ENCODE results near the gene KIF5C.

The KIF5C gene

GRCh38 chr2:148933456-148933855, 58.4 kb downstream of the KIF5C start:
- ATAC-seq = no peak
- TF ChIP-seq TOX (CRISPR knock-in tag; IDR thresholded peaks at IDR 0.05; ENCODE audit: borderline replicate concordance) = no peak

- TF ChIP-seq ZNF565 (CRISPR knock-in tag; conservative IDR thresholded peaks at IDR 0.05; ENCODE audit: low read depth) = no peak
- no peak for TF ChIP-seq CSRNP3 (CRISPR knock-in tag; IDR thresholded peaks at IDR 0.05)
- no peak for TF ChIP-seq OSR1 (CRISPR knock-in tag; IDR thresholded peaks at IDR 0.05)
- TF ChIP-seq GLIS3 (CRISPR knock-in tag; IDR thresholded peaks at IDR 0.05) = no peak
- TF ChIP-seq, protein P1, sequence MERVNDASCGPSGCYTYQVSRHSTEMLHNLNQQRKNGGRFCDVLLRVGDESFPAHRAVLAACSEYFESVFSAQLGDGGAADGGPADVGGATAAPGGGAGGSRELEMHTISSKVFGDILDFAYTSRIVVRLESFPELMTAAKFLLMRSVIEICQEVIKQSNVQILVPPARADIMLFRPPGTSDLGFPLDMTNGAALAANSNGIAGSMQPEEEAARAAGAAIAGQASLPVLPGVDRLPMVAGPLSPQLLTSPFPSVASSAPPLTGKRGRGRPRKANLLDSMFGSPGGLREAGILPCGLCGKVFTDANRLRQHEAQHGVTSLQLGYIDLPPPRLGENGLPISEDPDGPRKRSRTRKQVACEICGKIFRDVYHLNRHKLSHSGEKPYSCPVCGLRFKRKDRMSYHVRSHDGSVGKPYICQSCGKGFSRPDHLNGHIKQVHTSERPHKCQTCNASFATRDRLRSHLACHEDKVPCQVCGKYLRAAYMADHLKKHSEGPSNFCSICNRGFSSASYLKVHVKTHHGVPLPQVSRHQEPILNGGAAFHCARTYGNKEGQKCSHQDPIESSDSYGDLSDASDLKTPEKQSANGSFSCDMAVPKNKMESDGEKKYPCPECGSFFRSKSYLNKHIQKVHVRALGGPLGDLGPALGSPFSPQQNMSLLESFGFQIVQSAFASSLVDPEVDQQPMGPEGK (CRISPR knock-in tag; IDR thresholded peaks at IDR 0.05; ENCODE audit: borderline replicate concordance) = no peak
- TF ChIP-seq ZFP30 (CRISPR knock-in tag; IDR thresholded peaks at IDR 0.05) = no peak
- TF ChIP-seq ESRRG (CRISPR knock-in tag; IDR thresholded peaks at IDR 0.05) = no peak
- no peak for TF ChIP-seq TCF4 (CRISPR knock-in tag; IDR thresholded peaks at IDR 0.05; ENCODE audit: borderline replicate concordance)
- TF ChIP-seq TOX (CRISPR knock-in tag; IDR thresholded peaks at IDR 0.05; ENCODE audit: borderline replicate concordance) = no peak
- TF ChIP-seq TSHZ2 (CRISPR knock-in tag; IDR thresholded peaks at IDR 0.05) = no peak
Measured at GRCh38 chr2:148935791-148936190, 60.8 kb downstream of the KIF5C start.

DNA sequence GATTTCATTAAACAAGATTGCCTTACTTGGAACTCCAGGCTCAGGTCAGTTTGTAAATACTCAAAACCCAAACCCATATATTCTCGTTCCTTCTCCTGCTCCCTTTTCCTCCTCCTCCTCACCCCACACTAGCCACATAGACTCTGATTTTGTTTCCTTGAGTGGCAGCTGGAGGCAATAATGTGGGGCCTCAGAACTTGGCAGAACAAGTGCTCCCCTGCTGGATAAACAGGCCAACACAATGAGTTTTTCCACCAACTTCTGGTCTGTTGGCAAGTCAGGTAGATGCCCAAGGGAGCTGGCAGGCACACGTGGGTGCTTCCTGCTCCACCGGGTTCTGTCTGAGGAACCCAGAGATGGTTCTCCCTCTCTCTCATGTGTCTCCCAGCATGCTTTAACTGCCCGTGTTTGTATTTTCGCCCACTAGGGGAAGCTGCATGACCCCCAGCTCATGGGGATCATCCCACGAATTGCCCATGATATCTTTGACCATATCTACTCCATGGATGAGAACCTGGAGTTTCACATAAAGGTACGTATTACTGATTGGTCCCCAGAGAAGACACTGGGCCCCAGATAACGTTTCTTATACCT, 61.9 kb downstream of the KIF5C start:
- no peak; the same call in 2 of the 3 replicates for ATAC-seq
- TF ChIP-seq ISL1 (CRISPR knock-in tag; IDR thresholded peaks at IDR 0.05) (no peak), ZNF70 (CRISPR knock-in tag; IDR thresholded peaks at IDR 0.05) (no peak), TOX (CRISPR knock-in tag; IDR thresholded peaks at IDR 0.05; ENCODE audit: borderline replicate concordance) (no peak), SNAI2 (CRISPR knock-in tag; IDR thresholded peaks at IDR 0.05) (no peak), POU6F1 (CRISPR knock-in tag; IDR thresholded peaks at IDR 0.05; ENCODE audit: borderline replicate concordance, low read depth) (no peak), RARB (CRISPR knock-in tag; IDR thresholded peaks at IDR 0.05) (no peak), ARNTL (CRISPR knock-in tag; IDR thresholded peaks at IDR 0.05; ENCODE audit: borderline replicate concordance, low read depth) (no peak), BACH2 (CRISPR knock-in tag; IDR thresholded peaks at IDR 0.05; ENCODE audit: borderline replicate concordance) (no peak), ZC3H10 (CRISPR knock-in tag; IDR thresholded peaks at IDR 0.05) (no peak), ZNF8 (CRISPR knock-in tag; IDR thresholded peaks at IDR 0.05) (no peak), CREB5 (CRISPR knock-in tag; IDR thresholded peaks at IDR 0.05; ENCODE audit: low read depth) (no peak), PPARA (CRISPR knock-in tag; IDR thresholded peaks at IDR 0.05; ENCODE audit: borderline replicate concordance) (no peak)

More at GRCh38 chr2:148935791-148936190, 60.8 kb downstream of the KIF5C start:
- ATAC-seq = peak; percentile 77

Data from SK-N-SH treated with all-trans-retinoic acid at 6 μM for 48 hours (cell line).